ENCODE measurements around the gene SERP2.

SERP2 gene

GRCh38 chr13:44386913-44387556, 13.4 kb downstream of the SERP2 start:
- no peak for DNase-seq (ENCODE audit: low read depth in 1 of 2, low spot score in 1 of 2)

GRCh38 chr13:44388427-44389059, 14.9 kb downstream of the SERP2 start:
- DNase-seq (ENCODE audit: low read depth in 1 of 2, low spot score in 1 of 2), result no peak

- no peak for DNase-seq (ENCODE audit: low read depth in 1 of 2, low spot score in 1 of 2)
These were observed 15.5 kb downstream of the SERP2 start for GRCh38 chr13:44389060-44389666.

GRCh38 chr13:44389876-44390275, 16.3 kb downstream of the SERP2 start:
- no peak for DNase-seq (ENCODE audit: low read depth in 1 of 2, low spot score in 1 of 2)

- DNase-seq (ENCODE audit: low read depth in 1 of 2, low spot score in 1 of 2), result no peak
These were observed 19.8 kb downstream of the SERP2 start for GRCh38 chr13:44393391-44393790.

- no peak for DNase-seq (ENCODE audit: low read depth in 1 of 2, low spot score in 1 of 2)
These were observed 21.0 kb downstream of the SERP2 start for GRCh38 chr13:44394658-44395057.

- no peak for DNase-seq (ENCODE audit: low read depth in 1 of 2, low spot score in 1 of 2)
These were observed 22.5 kb downstream of the SERP2 start for GRCh38 chr13:44395976-44396694.

GRCh38 chr13:44396701-44397580, 23.3 kb downstream of the SERP2 start:
- DNase-seq (ENCODE audit: low read depth in 1 of 2, low spot score in 1 of 2), result no peak

- DNase-seq (ENCODE audit: low read depth in 1 of 2, low spot score in 1 of 2), result no peak
These were observed 24.2 kb downstream of the SERP2 start for GRCh38 chr13:44397766-44398223.

GRCh38 chr13:44398606-44399005, 25.0 kb downstream of the SERP2 start:
- DNase-seq (ENCODE audit: low read depth in 1 of 2, low spot score in 1 of 2), result no peak

GRCh38 chr13:44399074-44399473, 25.4 kb downstream of the SERP2 start:
- DNase-seq (ENCODE audit: low read depth in 1 of 2, low spot score in 1 of 2), result no peak

- no peak for DNase-seq (ENCODE audit: low read depth in 1 of 2, low spot score in 1 of 2)
These were observed 27.1 kb downstream of the SERP2 start for GRCh38 chr13:44400736-44401135.

- DNase-seq (ENCODE audit: low read depth in 1 of 2, low spot score in 1 of 2), result no peak
These were observed 28.0 kb downstream of the SERP2 start for GRCh38 chr13:44401577-44401976.

GRCh38 chr13:44402899-44403445, 29.3 kb downstream of the SERP2 start:
- DNase-seq (ENCODE audit: low read depth in 1 of 2, low spot score in 1 of 2), result no peak

GRCh38 chr13:44403461-44404056, 29.9 kb downstream of the SERP2 start:
- DNase-seq (ENCODE audit: low read depth in 1 of 2, low spot score in 1 of 2), result no peak

GRCh38 chr13:44404261-44405132, 30.9 kb downstream of the SERP2 start:
- no peak for DNase-seq (ENCODE audit: low read depth in 1 of 2, low spot score in 1 of 2)

- no peak for DNase-seq (ENCODE audit: low read depth in 1 of 2, low spot score in 1 of 2)
These were observed 33.0 kb downstream of the SERP2 start for GRCh38 chr13:44406617-44407016.

GRCh38 chr13:44407379-44407778, 33.8 kb downstream of the SERP2 start:
- DNase-seq (ENCODE audit: low read depth in 1 of 2, low spot score in 1 of 2), result no peak

GRCh38 chr13:44407891-44408290, 34.3 kb downstream of the SERP2 start:
- DNase-seq (ENCODE audit: low read depth in 1 of 2, low spot score in 1 of 2), result no peak
